Activated CD8-positive, alpha-beta memory T cell treated with anti-CD3 and anti-CD28 coated beads, Interleukin-2, amount 10 ng/mL, durations not matched to agents 7 days and 5 days (primary cell): ENCODE data around the gene DIP2C. TPM values are rescaled to one million over a fixed set of nuclear protein-coding genes. Genes with fewer than 3 reads are reported as not detected.

ENCODE experiments used
- ATAC-seq: fragments of 150-1000 bp; cut with Tn5 transposase; one replicate; pipeline ENCODE4 v1.10.0; 2021; ENCODE audit warnings: moderate library complexity
- CTCF ChIA-PET: fragments of 350-600 bp; sonication (Branson Sonifier 250); formaldehyde crosslinking; loops from one replicate; lab custom pipeline; 2021; ENCODE audit warnings: antibody characterized with exemption; lab: Charles Lee
- DNase-seq: peaks from one replicate; pipeline ENCODE4 v3.0.0-alpha.2; 2020
- H3K27ac Mint-ChIP-seq: one replicate; pipeline ENCODE4 v1.8.0; 2021; ENCODE audit warnings: mild to moderate bottlenecking, mixed read lengths
- H3K27me3 Mint-ChIP-seq: one replicate; pipeline ENCODE4 v1.8.0; 2021; ENCODE audit warnings: mixed read lengths
- H3K36me3 Mint-ChIP-seq: one replicate; pipeline ENCODE4 v1.8.0; 2021; ENCODE audit warnings: mild to moderate bottlenecking, mixed read lengths
- H3K4me1 Mint-ChIP-seq: one replicate; pipeline ENCODE4 v1.8.0; 2021; ENCODE audit warnings: mixed read lengths
- H3K4me3 Mint-ChIP-seq: one replicate; pipeline ENCODE4 v1.8.0; 2021; ENCODE audit warnings: mild to moderate bottlenecking, moderate library complexity, mixed read lengths
- H3K9me3 Mint-ChIP-seq: one replicate; pipeline ENCODE4 v1.8.0; 2022; ENCODE audit warnings: low read depth, mixed read lengths
- total RNA-seq, 2 experiments: library from RNA; stranded (reverse); gene quantifications; one replicate each; pipeline ENCODE4 v1.2.3, GENCODE V29; 2021

Gene DIP2C
- total RNA-seq, 2 experiments from 2014 or later, result 0.26 to 0.99 TPM

DNA sequence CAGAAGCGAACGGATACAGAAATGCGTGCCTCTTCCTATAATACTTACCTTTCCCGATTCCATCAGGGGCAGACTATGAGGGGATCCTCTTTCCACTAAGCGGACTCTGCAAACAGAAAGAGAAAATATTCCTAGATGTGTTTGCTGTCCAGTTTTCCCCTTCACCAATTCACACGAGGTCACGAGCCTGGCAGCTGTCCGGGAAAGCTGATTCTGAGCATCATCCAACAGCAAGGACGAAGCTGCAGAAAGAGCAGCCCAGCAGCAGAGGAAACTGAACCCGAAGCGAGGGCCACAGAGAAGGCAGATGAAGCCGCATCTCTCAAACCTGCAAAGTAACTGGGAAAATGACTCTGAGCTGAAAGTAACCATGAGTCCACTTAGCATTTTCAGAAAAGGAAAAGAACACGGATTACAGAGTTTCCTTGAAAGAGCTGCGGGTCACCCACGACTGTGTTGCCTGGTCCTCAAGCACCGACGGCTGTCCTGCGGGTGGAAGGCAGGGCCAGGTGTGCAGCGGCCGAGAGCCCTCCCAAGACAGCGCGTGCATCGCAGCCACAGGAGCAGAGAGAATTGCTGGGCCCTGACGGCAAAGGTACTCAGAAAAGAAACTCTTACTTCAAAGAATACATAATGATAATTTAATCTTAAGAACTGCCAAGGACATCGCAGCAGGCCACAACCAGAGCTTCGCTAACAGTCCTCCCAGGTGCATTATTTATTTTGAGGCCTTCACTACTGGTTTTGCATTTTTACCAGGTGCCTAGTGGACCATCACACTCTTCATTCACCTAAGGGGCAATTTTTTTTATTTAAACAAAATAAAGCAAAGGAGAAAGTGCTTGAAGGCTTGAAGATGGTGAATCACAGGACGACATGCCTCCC lies 400.9 kb downstream of the DIP2C start:
- no peak for ATAC-seq
- Mint-ChIP-seq H3K36me3 (no peaks in the 10 kb centered on the region), H3K27me3 (peaks cover 3% of the 10 kb centered on the region), H3K4me1 (peaks cover 15% of the 10 kb centered on the region), H3K4me3 (no peak overlapping the region), H3K9me3 (no peaks in the 10 kb centered on the region), H3K27ac (no peak overlapping the region)
- no peak for DNase-seq
- CTCF ChIA-PET, result no interaction called here

- ATAC-seq (no peak), DNase-seq (no peak)
- Mint-ChIP-seq H3K27ac (no peak overlapping the region), H3K4me3 (no peak overlapping the region), H3K36me3 (no peaks in the 10 kb centered on the region), H3K9me3 (no peaks in the 10 kb centered on the region), H3K27me3 (peaks cover 3% of the 10 kb centered on the region), H3K4me1 (peaks cover 22% of the 10 kb centered on the region)
- CTCF ChIA-PET, result no interaction called here
These were observed 401.7 kb downstream of the DIP2C start for GRCh38 chr10:287814-288213.

GRCh38 chr10:287026-287709 lies 402.3 kb downstream of the DIP2C start:
- Mint-ChIP-seq H3K4me3 (no peak overlapping the region), H3K27ac (no peak overlapping the region), H3K4me1 (peaks cover 29% of the 10 kb centered on the region), H3K9me3 (no peaks in the 10 kb centered on the region), H3K27me3 (peaks cover 3% of the 10 kb centered on the region), H3K36me3 (no peaks in the 10 kb centered on the region)
- no peak for ATAC-seq
- CTCF ChIA-PET, result no interaction called here
- no peak for DNase-seq

GRCh38 chr10:285216-285615 lies 404.3 kb downstream of the DIP2C start:
- CTCF ChIA-PET, result no interaction called here
- ATAC-seq (no peak), DNase-seq (no peak)
- H3K27me3 Mint-ChIP-seq, result peaks cover 2% of the 10 kb centered on the region
- no peaks in the 10 kb centered on the region for H3K9me3 Mint-ChIP-seq
- H3K4me3 Mint-ChIP-seq, result no peak overlapping the region
- H3K27ac Mint-ChIP-seq, result no peak overlapping the region
- H3K4me1 Mint-ChIP-seq, result peaks cover 32% of the 10 kb centered on the region
- no peaks in the 10 kb centered on the region for H3K36me3 Mint-ChIP-seq

GRCh38 chr10:283916-284356 lies 405.5 kb downstream of the DIP2C start:
- peaks cover 32% of the 10 kb centered on the region for H3K4me1 Mint-ChIP-seq
- H3K4me3 Mint-ChIP-seq, result peak overlapping the region; percentile 41
- CTCF ChIA-PET, result no interaction called here
- ATAC-seq (peak; percentile 86), DNase-seq (peak; percentile 83)
- no peaks in the 10 kb centered on the region for H3K36me3 Mint-ChIP-seq
- H3K27ac Mint-ChIP-seq, result peak overlapping the region; percentile 79
- H3K9me3 Mint-ChIP-seq, result no peaks in the 10 kb centered on the region
- H3K27me3 Mint-ChIP-seq, result no peaks in the 10 kb centered on the region

- Mint-ChIP-seq H3K27ac (peak overlapping the region; percentile 79), H3K4me1 (peaks cover 32% of the 10 kb centered on the region), H3K4me3 (no peak overlapping the region), H3K36me3 (no peaks in the 10 kb centered on the region), H3K9me3 (no peaks in the 10 kb centered on the region), H3K27me3 (no peaks in the 10 kb centered on the region)
- CTCF ChIA-PET, result interaction anchor here (1.0 kb wide), 1 partner anchor 12 kb away, joined by 3 read pairs; no protein-coding TSS in a partner anchor
- DNase-seq (no peak), ATAC-seq (no peak)
These were observed 406.4 kb downstream of the DIP2C start for GRCh38 chr10:283140-283479.

DNA sequence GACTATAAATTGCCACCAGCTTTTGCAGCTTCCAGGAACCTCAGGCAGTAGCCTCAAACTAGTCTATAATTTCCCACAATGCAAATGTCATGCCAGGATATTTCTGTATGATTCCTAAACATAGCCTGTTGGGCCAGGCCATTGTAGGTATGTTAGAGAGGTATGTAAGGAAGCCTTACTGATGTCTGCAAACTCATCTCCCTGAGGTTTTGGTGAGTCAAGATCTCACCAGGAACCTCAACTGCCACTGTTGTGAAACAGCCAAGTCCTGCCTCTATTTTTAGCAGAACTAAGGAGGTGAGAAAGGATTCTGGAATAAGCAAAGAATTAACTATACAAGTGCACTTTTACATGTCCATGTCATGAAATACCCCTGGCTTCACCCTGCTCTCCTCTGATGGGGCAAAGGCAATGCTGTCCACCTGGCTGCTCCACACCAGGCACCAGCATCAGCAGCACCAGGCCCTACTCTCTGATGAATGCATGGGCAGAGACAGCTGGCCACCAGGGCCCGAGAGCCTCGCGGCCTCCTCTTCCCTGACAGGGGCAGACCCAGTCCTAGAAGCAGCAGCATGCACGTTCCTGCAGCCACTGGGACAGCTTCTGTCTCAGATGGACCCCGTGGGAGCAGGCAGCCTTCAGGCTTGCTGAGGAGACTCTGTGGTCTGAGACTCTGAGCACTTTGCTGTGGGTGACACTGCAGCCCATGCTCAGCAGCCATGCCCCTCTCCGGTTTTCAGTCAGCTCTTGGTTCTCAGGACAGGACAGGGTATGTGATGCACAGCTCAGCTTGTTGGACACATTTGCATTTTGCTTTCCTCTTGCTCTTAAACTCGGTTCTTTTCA lies 407.0 kb downstream of the DIP2C start:
- H3K27ac Mint-ChIP-seq, result peak overlapping the region; percentile 79
- ATAC-seq, result peak; percentile 50
- no peaks in the 10 kb centered on the region for H3K9me3 Mint-ChIP-seq
- no peaks in the 10 kb centered on the region for H3K36me3 Mint-ChIP-seq
- DNase-seq, result peak; percentile 57
- H3K4me1 Mint-ChIP-seq, result peaks cover 32% of the 10 kb centered on the region
- CTCF ChIA-PET, result interaction anchor here (1.0 kb wide), 1 partner anchor 12 kb away, joined by 3 read pairs; no protein-coding TSS in a partner anchor
- no peaks in the 10 kb centered on the region for H3K27me3 Mint-ChIP-seq
- no peak overlapping the region for H3K4me3 Mint-ChIP-seq

DNA sequence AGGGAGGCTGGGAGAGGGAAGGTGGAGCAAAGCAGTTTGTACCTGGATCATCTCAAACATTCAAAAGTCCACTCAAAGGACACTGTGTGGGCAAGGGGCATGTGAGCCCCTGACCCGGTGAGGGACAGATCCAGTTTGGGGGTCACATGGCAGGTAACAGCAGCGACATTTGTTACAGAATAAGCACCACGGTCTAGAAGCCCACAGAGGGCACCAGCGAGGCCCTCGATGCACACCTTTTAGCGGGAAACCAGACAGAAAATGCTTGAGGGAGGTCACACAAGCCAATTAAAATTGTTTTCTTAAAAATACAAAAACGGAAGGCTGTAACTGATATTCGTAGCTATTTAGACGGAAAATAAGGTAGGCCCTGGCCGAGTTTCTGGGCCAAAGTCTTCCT lies 409.8 kb downstream of the DIP2C start:
- no peak for DNase-seq
- Mint-ChIP-seq H3K4me3 (no peak overlapping the region), H3K9me3 (no peaks in the 10 kb centered on the region), H3K27ac (no peak overlapping the region), H3K27me3 (no peaks in the 10 kb centered on the region), H3K4me1 (peaks cover 27% of the 10 kb centered on the region), H3K36me3 (no peaks in the 10 kb centered on the region)
- ATAC-seq, result no peak
- CTCF ChIA-PET, result interaction anchor here (1.1 kb wide), 1 partner anchor 233 kb away, joined by 3 read pairs; no protein-coding TSS in a partner anchor

- H3K9me3 Mint-ChIP-seq, result no peaks in the 10 kb centered on the region
These were observed 410.2 kb downstream of the DIP2C start for GRCh38 chr10:279232-279631.

DNA sequence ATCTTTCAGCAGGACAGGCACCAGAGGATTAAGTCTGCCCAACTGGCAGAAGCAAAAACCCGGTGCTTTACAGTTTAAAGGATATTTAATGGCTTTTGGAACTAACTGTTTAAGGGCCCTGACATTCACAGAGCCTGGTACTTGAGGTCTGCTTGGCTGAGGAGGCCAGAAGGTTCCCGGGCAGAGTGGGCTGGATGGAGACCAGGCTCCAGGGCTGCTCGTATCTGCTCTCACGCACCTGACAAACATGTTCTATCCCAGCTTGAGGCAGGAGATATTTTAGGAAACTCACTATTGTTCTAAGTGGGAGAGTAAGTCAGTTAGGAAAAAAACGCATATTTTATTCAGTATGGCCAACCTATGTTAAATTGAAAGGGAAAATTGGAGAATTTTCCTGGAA lies 410.8 kb downstream of the DIP2C start:
- H3K9me3 Mint-ChIP-seq, result no peaks in the 10 kb centered on the region
- no peak overlapping the region for H3K4me3 Mint-ChIP-seq
- H3K27me3 Mint-ChIP-seq, result no peaks in the 10 kb centered on the region
- CTCF ChIA-PET, result no interaction called here
- no peaks in the 10 kb centered on the region for H3K36me3 Mint-ChIP-seq
- DNase-seq (no peak), ATAC-seq (no peak)
- H3K4me1 Mint-ChIP-seq, result peaks cover 19% of the 10 kb centered on the region
- H3K27ac Mint-ChIP-seq, result no peak overlapping the region

More at GRCh38 chr10:279232-279631, 410.2 kb downstream of the DIP2C start:
- ATAC-seq, result no peak
- H3K4me1 Mint-ChIP-seq, result peaks cover 24% of the 10 kb centered on the region
- DNase-seq, result no peak
- CTCF ChIA-PET, result interaction anchor here (1.1 kb wide), 1 partner anchor 234 kb away, joined by 3 read pairs; no protein-coding TSS in a partner anchor
- no peak overlapping the region for H3K4me3 Mint-ChIP-seq
- no peaks in the 10 kb centered on the region for H3K27me3 Mint-ChIP-seq
- no peaks in the 10 kb centered on the region for H3K36me3 Mint-ChIP-seq
- H3K27ac Mint-ChIP-seq, result no peak overlapping the region

DNA sequence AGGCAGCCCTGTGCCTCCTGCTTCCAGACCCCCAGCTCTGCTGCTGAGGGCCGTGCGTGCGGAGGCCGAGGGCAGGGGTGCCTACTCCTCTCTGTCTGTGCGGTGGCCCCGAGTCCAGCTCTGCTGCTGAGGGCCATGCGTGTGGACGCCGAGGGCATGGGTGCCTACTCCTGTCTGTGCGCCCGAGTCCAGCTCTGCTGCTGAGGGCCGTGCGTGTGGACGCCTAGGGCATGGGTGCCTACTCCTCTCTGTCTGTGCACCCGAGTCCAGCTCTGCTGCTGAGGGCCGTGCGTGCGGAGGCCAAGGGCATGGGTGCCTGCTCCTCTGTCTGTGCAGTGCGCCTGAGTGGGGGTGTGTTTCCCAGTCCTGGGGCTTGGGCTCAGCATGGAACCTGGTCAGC lies 411.5 kb downstream of the DIP2C start:
- CTCF ChIA-PET, result no interaction called here
- H3K9me3 Mint-ChIP-seq, result no peaks in the 10 kb centered on the region
- H3K27ac Mint-ChIP-seq, result no peak overlapping the region
- peaks cover 11% of the 10 kb centered on the region for H3K4me1 Mint-ChIP-seq
- no peak for ATAC-seq
- H3K36me3 Mint-ChIP-seq, result no peaks in the 10 kb centered on the region
- no peak for DNase-seq
- no peak overlapping the region for H3K4me3 Mint-ChIP-seq
- no peaks in the 10 kb centered on the region for H3K27me3 Mint-ChIP-seq

- ATAC-seq (no peak), DNase-seq (no peak)
- Mint-ChIP-seq H3K4me3 (no peak overlapping the region), H3K27me3 (no peaks in the 10 kb centered on the region), H3K4me1 (peaks cover 1% of the 10 kb centered on the region), H3K9me3 (no peaks in the 10 kb centered on the region), H3K36me3 (no peaks in the 10 kb centered on the region), H3K27ac (no peak overlapping the region)
- CTCF ChIA-PET, result no interaction called here
These were observed 413.8 kb downstream of the DIP2C start for GRCh38 chr10:275680-276079.

DNA sequence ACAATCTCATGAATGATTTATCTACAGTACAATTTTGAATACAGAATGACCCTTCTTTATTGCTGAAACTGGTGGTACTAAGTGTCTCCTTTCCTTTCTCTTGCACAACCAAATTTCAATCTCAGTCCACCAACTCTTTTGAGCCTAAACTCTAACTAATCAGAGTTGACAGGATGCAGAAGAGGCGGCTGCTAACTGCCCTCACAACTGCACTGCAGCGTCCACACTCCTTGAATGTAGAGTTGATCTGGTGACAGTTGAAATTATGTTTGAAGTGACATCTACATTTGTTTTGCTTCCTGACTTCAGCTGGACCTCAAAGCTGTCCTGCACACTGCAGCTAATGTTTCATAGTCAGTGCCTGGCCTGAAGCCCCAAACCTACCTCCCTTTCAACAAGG lies 414.6 kb downstream of the DIP2C start:
- no peak overlapping the region for H3K27ac Mint-ChIP-seq
- no peaks in the 10 kb centered on the region for H3K9me3 Mint-ChIP-seq
- DNase-seq (no peak), ATAC-seq (no peak)
- peaks cover 7% of the 10 kb centered on the region for H3K4me1 Mint-ChIP-seq
- no peaks in the 10 kb centered on the region for H3K27me3 Mint-ChIP-seq
- no peak overlapping the region for H3K4me3 Mint-ChIP-seq
- CTCF ChIA-PET, result no interaction called here
- H3K36me3 Mint-ChIP-seq, result no peaks in the 10 kb centered on the region
